H7 (cell line): Measurements from ENCODE around the gene DMBT1. TPM values are rescaled to one million over a fixed set of nuclear protein-coding genes. Genes with fewer than 3 reads are reported as not detected.
"Not testable (repeated sequence)": the region's sequence is repeated elsewhere in the genome, so short reads cannot be mapped to it uniquely, and the experiment has no call there.

ENCODE experiments used
- DNase-seq: peaks from one replicate; pipeline ENCODE4 v3.0.0; 2012
- H3K27me3 ChIP-seq: 2 replicates; pipeline ENCODE4 v1.6.0; 2011; ENCODE audit warnings: mild to moderate bottlenecking, low read length; ENCODE audit not compliant: control insufficient read depth, insufficient read depth
- H3K36me3 ChIP-seq: replicated peaks from 2 replicates; pipeline ENCODE4 v1.5.1; 2011; ENCODE audit warnings: low read length; ENCODE audit not compliant: control insufficient read depth, insufficient read depth
- H3K4me3 ChIP-seq: 2 replicates; pipeline ENCODE4 v1.5.1; 2011; ENCODE audit warnings: low read depth, mild to moderate bottlenecking, control low read depth, low read length, moderate library complexity; ENCODE audit not compliant: insufficient read depth
- total RNA-seq: library from RNA; depleted of rRNA; stranded (reverse); fragments of >200 nt; shearing (Covaris generic); gene quantifications from 2 replicates; pipeline ENCODE4 v1.2.3, GENCODE V29; 2014

DMBT1 gene
- total RNA-seq, 1 experiment from 2014 or later: 0.10 TPM

- DNase-seq: no peak
Measured at GRCh38 chr10:122587098-122587760, 26.7 kb downstream of the DMBT1 start.

DNA sequence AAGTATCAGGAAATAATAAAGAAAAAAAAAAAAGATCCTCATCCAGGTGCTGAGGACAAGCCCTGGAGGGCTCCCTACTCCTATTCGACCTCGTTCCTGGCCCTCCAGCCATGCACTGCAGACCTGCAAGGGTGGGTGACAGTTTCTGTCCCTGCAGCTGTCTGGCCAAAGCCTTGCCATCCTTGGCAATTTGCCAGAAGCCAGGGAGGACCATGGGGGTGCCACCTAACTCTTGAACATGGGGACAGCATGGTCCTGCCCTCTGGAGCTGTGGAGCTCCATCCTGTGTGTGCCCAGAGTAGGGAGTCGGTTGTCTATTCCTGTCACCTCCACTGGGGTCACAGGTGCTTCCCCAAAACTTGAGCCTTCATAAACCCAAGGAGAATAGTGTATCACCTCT, 27.8 kb downstream of the DMBT1 start:
- H3K27me3 ChIP-seq: no peaks in the 10 kb centered on the region
- no peaks in the 10 kb centered on the region; the same call in 1 of the 2 replicates for H3K36me3 ChIP-seq
- no peak for DNase-seq
- no peak overlapping the region for H3K4me3 ChIP-seq

More at GRCh38 chr10:122587098-122587760, 26.7 kb downstream of the DMBT1 start:
- H3K27me3 ChIP-seq: no peaks in the 10 kb centered on the region
- H3K4me3 ChIP-seq: no peak overlapping the region
- H3K36me3 ChIP-seq: no peaks in the 10 kb centered on the region; the same call in 1 of the 2 replicates

GRCh38 chr10:122590153-122590552, 29.6 kb downstream of the DMBT1 start:
- H3K27me3 ChIP-seq: no peaks in the 10 kb centered on the region
- no peaks in the 10 kb centered on the region; the same call in 1 of the 2 replicates for H3K36me3 ChIP-seq
- DNase-seq: no peak
- H3K4me3 ChIP-seq: no peak overlapping the region

- H3K36me3 ChIP-seq: no peaks in the 10 kb centered on the region
- no peak overlapping the region for H3K4me3 ChIP-seq
- no peaks in the 10 kb centered on the region for H3K27me3 ChIP-seq
- DNase-seq: no peak
Measured at GRCh38 chr10:122591736-122592135, 31.2 kb downstream of the DMBT1 start.

GRCh38 chr10:122592161-122592560, 31.6 kb downstream of the DMBT1 start:
- Histone ChIP-seq H3K4me3 (no peak overlapping the region), H3K27me3 (no peaks in the 10 kb centered on the region), H3K36me3 (no peaks in the 10 kb centered on the region)
- DNase-seq: no peak

GRCh38 chr10:122617476-122618270, 57.1 kb downstream of the DMBT1 start:
- no peak overlapping the region for H3K4me3 ChIP-seq
- no peak for DNase-seq

DNA sequence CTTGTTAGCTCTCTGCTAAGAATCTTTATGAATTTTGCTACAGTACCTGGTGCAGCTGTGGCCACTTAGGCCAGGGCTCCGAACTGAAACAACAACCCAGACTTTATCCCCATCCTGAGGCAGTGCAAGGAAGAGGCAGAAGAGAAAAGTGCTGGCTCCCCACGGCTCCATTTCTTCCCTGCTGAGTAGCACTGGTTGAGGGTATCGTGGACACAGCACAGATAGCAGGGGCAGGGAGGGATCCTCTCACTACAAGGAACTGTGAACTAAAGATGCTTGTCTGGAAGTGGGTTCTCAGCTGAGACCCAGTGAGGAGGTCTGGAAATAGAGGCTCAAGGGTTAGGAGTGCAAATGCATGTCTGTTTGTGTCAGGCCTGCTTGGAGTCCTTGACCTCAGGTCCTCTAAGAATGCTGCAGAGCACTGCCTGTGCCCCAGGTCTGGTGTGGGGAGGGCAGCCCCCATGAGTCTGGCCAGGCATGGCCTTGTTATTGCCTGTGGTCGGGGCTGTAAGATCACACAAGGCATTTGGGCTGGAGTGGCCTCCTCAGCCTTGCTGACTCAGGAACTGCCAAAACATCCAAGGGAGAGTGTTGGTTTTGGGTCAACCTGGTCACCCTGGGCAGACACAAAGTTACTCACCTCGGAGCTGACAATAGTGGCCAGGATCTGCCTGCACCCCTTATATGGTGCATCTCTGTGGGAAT, 58.1 kb downstream of the DMBT1 start:
- H3K36me3 ChIP-seq: no peaks in the 10 kb centered on the region
- no peak for DNase-seq
- no peak overlapping the region for H3K4me3 ChIP-seq
- H3K27me3 ChIP-seq: no peaks in the 10 kb centered on the region

More at GRCh38 chr10:122617476-122618270, 57.1 kb downstream of the DMBT1 start:
- Histone ChIP-seq H3K36me3 (no peaks in the 10 kb centered on the region), H3K27me3 (no peaks in the 10 kb centered on the region)

GRCh38 chr10:122620961-122621360, 60.4 kb downstream of the DMBT1 start:
- DNase-seq, H3K27me3 ChIP-seq, H3K4me3 ChIP-seq, H3K36me3 ChIP-seq: not testable (repeated sequence)

DNA sequence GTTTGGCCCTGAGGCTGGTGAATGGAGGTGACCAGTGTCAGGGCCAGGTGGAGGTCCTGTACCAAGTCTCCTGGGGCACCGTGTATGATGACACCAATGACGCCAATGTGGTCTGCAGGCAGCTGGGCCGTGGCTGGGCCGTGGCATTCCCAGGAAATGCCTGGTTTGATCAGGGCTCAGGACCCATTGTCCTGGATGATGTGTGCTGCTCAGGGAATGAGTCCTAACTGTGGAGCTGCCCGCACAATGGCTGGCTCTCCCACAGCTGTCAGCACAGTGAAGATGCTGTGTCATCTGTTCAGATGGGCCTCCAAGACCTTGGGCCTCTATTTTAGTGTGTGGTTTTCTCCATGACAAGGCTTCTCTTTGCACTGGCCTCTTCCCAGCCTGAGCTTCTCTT, 64.0 kb downstream of the DMBT1 start:
- Histone ChIP-seq H3K36me3 (no peaks in the 10 kb centered on the region), H3K27me3 (no peaks in the 10 kb centered on the region), H3K4me3 (no peak overlapping the region)
- DNase-seq: no peak

- Histone ChIP-seq H3K36me3 (no peaks in the 10 kb centered on the region), H3K4me3 (no peak overlapping the region), H3K27me3 (no peaks in the 10 kb centered on the region)
- no peak for DNase-seq
Measured at GRCh38 chr10:122630526-122630925, 70.0 kb downstream of the DMBT1 start.

DNA sequence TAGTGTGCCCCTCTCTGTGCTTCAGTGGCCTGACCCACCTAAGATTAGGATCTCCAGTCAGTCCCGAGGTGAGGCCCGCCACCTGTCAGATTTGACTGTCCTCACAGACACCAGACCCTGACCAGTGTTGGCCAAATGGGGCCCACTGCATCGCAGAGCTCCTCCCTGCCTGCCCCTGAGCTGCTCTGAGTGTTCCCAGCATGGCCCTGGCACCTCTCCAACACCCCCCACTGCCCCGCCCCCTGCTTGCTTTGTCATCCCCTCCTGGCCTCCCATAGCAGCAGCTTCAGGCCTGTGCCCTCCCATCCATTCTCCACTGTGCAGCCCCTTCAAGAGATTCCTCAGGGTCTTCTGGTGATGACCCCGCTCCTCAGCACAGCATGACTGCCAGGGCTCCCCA, 71.5 kb downstream of the DMBT1 start:
- no peaks in the 10 kb centered on the region for H3K27me3 ChIP-seq
- DNase-seq: no peak
- H3K4me3 ChIP-seq: no peak overlapping the region
- H3K36me3 ChIP-seq: no peaks in the 10 kb centered on the region

GRCh38 chr10:122632576-122632975, 72.0 kb downstream of the DMBT1 start:
- no peak overlapping the region for H3K4me3 ChIP-seq
- H3K27me3 ChIP-seq: no peaks in the 10 kb centered on the region
- no peaks in the 10 kb centered on the region for H3K36me3 ChIP-seq
- DNase-seq: no peak

DNA sequence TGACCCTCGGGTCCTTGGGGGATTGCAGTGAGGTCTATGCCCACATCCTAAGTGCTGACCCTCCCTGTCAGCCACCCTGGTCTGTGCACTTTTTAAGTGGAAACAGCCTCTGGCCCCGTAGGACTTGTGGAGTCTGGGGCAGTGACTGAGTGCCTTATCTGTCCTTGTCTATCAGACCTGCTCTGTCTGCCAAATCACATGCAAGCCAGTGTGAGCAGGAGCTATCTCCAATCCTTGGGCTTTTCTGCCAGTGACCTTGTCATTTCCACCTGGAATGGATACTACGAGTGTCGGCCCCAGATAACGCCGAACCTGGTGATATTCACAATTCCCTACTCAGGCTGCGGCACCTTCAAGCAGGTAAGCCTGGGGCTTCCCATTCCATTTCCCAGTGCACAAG, 76.4 kb downstream of the DMBT1 start:
- DNase-seq: no peak
- H3K27me3 ChIP-seq: no peaks in the 10 kb centered on the region
- no peaks in the 10 kb centered on the region for H3K36me3 ChIP-seq
- no peak overlapping the region for H3K4me3 ChIP-seq

DNA sequence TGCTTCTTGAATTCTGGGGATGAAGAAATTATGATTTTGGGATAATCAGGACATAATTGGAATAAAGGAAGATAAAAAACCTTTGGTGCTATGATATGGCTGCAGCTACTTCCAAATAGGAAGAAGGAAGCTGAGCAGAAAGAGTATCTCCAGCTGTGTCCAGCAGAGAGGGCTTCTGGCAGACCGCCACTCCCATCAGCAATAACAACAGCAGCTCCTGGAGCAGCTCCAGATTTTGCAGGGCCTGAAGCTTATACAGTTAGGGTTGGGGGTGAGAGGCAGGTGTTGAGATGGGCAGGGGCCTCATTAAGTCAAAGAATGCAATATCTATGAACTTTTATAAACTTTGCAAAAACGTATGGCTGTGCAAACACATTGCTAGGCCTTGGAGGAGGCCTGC, 76.8 kb downstream of the DMBT1 start:
- no peak for DNase-seq
- H3K36me3 ChIP-seq: no peaks in the 10 kb centered on the region
- H3K27me3 ChIP-seq: no peaks in the 10 kb centered on the region
- H3K4me3 ChIP-seq: no peak overlapping the region

GRCh38 chr10:122638106-122638505, 77.6 kb downstream of the DMBT1 start:
- Histone ChIP-seq H3K36me3 (no peaks in the 10 kb centered on the region), H3K4me3 (no peak overlapping the region), H3K27me3 (no peaks in the 10 kb centered on the region)
- no peak for DNase-seq
